HG03196 (cell line): ENCODE data around the gene PCDH12.

Source experiments
- ATAC-seq: cut with Tn5 transposase; IDR thresholded peaks from one replicate; pipeline ENCODE4 v1.9.1; 2021; ENCODE audit not compliant: unreplicated experiment

PCDH12 gene

GRCh38 chr5:141958113-141958512 lies at the start of gene PCDH12:
Gene PCDH12, minus strand, starts transcription at chr5:141958202. Its CDS starts 351 bp downstream, at chr5:141957851.
- ATAC-seq: no peak

DNA sequence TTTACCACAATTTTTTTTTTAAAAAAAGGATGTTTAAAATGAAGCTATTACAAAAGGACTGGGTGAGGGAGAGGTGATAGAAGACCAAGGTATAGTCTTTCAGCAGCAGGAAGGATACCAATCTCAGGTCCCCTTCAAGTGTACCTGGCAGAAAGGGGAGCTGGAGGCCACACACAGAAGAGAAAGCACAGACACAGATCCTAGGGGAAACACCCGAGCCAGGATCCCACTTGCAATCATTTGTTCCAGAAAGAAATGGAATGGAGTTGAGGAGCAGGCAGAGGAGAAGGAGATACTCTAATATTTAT lies 49.2 kb upstream of the PCDH12 start:
- ATAC-seq: no peak

- no peak for ATAC-seq
Observed at GRCh38 chr5:142006363-142007236, 48.6 kb upstream of the PCDH12 start.

GRCh38 chr5:142003266-142003800 lies 45.3 kb upstream of the PCDH12 start:
- ATAC-seq: no peak

DNA sequence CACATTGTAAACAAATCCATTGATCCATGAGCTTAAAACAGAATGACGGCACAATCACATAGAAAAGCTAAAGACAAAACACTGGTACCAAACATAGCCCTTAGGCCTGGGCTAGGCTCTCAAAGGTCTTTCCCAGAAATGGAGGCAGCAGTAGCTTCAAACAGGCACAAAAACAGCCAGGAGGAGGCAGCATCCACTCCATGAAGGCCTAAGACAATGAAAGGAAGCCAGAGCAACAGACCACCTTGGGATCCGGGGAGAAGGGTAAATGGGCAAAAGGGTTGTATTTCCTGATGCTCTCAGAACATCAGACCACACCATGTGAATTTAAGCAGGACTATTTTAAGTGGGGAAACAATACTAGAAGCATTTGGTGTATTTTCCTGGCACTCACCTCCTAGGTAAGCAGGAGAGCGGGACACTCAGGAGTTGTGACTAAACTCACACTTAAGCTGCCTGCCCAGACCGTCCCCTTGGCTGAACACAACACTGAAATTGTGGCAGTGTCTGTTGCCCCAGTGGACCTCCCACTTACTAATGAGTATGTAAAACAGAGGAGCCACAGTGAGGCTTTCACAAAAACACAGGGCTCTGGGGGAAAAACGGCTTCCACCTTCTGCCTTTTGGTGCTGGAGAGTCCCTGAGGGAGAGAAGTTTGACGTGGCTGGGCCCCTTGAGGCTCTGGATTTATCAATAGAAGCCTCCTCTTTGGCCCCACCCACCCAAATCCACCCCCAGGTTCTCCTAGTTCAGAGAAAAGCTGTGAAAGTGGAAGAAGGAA lies 42.9 kb upstream of the PCDH12 start:
- ATAC-seq: no peak

DNA sequence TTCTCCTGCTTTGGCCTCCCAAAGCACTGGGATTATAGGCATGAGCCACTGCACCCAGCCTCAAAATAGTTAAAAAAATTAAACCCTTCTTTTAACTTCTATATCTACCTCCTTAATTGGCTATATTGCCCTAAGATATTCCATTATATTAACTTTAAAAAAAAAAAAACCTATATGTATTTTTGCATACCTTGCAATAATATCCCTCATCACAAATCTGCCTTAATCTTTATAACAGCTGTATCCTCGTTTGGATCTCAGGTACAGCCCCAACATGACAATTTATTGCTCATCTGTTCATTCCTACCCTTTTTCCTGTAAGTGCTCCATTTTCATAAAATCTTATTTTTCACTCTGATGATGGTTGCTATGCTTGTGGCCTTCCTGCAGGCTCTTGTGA lies 42.2 kb upstream of the PCDH12 start:
- no peak for ATAC-seq

GRCh38 chr5:141997358-141997960 lies 39.5 kb upstream of the PCDH12 start:
- ATAC-seq: no peak

GRCh38 chr5:141995656-141996055 lies 37.7 kb upstream of the PCDH12 start:
- ATAC-seq: no peak

GRCh38 chr5:141994511-141995136 lies 36.6 kb upstream of the PCDH12 start:
- ATAC-seq: no peak

- ATAC-seq: no peak
Observed at GRCh38 chr5:141992349-141992963, 34.5 kb upstream of the PCDH12 start.

GRCh38 chr5:141989720-141990119 lies 31.7 kb upstream of the PCDH12 start:
- ATAC-seq: no peak

DNA sequence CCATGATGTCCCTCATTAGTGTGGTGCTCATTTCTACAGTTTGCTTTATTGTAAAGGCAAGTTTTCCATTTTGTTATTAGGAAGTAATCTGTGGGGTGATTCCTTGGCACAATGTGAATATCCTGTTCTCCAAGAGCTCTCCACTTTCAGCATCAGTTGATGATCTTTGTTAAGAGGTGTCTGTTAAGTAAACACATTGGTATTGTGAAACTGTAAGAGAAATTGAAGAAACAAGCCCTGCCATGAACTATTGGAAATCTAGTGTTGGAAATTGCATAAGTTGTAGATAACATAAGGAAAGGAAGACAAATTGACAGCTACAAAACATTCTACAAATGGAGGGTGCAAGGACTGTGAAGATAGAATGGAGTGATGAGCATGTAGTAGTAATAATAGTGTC lies 28.1 kb upstream of the PCDH12 start:
- no peak for ATAC-seq

GRCh38 chr5:141982626-141983025 lies 24.6 kb upstream of the PCDH12 start:
- ATAC-seq: no peak

- no peak for ATAC-seq
Observed at GRCh38 chr5:141978389-141978788, 20.4 kb upstream of the PCDH12 start.

DNA sequence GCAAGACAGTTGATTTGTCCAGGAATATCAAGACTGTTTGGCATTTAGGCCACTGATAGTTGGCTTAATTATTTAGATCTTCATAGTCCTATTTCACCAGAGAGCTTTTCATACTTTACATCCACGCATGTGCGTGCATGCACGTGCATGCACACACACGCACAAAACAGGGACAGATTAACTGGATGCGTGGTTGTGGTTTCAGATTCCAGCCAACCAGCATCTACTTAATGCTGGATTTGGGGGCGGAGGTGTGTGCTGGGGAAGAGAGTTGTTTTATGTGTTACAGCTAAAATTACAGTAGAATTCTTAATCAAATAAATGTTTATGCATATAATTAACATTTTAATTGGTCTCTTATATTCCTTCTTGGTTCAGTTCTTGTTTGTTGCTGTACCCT lies 18.2 kb upstream of the PCDH12 start:
- ATAC-seq: no peak

- ATAC-seq: no peak
Observed at GRCh38 chr5:141973871-141974595, 16.0 kb upstream of the PCDH12 start.

- peak; percentile 54 for ATAC-seq
Observed at GRCh38 chr5:141969783-141970771, 12.1 kb upstream of the PCDH12 start.

DNA sequence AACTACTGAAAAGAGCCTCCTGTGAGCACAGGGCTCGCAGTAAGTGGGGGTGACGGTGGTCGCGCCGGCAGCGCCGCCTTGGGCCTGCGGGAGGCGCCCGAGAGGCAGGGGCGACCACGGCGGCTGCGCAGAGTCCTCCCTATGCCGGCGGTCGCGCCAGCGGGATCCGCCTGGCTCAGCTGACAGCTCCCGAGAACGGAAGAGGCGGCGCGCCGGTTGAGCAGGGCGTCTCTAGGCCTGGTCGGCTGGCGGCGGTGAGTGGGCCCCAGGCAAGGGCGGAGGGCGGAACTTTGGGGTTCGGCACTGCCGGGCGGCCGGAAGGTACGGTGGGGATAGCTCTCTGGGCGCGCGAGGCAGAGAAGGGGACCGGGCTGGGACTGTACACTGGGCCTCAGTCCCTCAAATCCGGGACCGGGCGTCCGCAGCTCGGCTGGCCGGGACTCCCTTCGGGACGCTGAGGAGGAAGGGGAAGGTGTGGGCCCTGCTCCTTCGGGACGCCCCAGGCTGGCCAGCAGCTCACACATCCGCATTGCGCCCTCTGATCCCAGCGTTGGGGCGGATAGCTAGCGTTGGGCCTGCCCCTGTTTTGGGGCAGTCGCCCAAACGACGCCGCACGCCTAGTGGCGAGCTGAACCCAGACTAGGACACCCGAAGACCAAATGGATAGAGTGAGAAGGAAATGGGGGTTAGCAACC lies 11.1 kb upstream of the PCDH12 start, which contains the start of gene RNF14:
RNF14 (plus strand) TSS at position 192 of the 695 bp plus-strand sequence. CDS start 4,484 bp downstream, outside the sequence.
- ATAC-seq: peak; percentile 90
